Epithelial cell of esophagus (primary cell): Measurements from ENCODE around the gene HDAC7.
A peak's percentile ranks its signal among the peaks of the same experiment; 100 is the strongest.

Experiments
- DNase-seq: peaks from one replicate; pipeline ENCODE4 v3.0.0; 2010; ENCODE audit warnings: low read depth
- H3K4me3 ChIP-seq: 2 replicates; pipeline ENCODE4 v1.5.1; 2011; ENCODE audit warnings: mild to moderate bottlenecking, low read length, control low read depth
- TF ChIP-seq, protein P1 (sequence below): IDR thresholded peaks from 2 replicates; pipeline ENCODE4 v1.5.1; 2011; ENCODE audit warnings: low read depth, mild to moderate bottlenecking, low read length, control low read depth, inconsistent platforms; ENCODE audit not compliant: insufficient read depth; ENCODE audit errors: missing control alignments

The HDAC7 gene

DNA sequence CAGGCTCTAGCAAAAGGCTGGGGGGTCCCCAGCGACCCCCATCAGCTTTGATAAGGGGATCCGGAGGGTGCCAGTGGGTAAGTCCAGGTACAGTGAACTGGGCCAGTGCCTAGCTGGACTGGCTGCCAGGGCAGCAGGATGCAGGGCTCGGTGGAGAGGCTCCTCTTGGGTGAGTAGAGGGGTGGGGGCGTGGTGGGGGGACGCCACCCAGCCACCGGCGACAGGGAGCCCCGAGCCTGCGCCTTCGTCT lies 61.2 kb downstream of the HDAC7 start:
- no peak for DNase-seq
- H3K4me3 ChIP-seq = peak overlapping the region; percentile 55
- TF ChIP-seq, protein P1, sequence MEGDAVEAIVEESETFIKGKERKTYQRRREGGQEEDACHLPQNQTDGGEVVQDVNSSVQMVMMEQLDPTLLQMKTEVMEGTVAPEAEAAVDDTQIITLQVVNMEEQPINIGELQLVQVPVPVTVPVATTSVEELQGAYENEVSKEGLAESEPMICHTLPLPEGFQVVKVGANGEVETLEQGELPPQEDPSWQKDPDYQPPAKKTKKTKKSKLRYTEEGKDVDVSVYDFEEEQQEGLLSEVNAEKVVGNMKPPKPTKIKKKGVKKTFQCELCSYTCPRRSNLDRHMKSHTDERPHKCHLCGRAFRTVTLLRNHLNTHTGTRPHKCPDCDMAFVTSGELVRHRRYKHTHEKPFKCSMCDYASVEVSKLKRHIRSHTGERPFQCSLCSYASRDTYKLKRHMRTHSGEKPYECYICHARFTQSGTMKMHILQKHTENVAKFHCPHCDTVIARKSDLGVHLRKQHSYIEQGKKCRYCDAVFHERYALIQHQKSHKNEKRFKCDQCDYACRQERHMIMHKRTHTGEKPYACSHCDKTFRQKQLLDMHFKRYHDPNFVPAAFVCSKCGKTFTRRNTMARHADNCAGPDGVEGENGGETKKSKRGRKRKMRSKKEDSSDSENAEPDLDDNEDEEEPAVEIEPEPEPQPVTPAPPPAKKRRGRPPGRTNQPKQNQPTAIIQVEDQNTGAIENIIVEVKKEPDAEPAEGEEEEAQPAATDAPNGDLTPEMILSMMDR = no peak

DNA sequence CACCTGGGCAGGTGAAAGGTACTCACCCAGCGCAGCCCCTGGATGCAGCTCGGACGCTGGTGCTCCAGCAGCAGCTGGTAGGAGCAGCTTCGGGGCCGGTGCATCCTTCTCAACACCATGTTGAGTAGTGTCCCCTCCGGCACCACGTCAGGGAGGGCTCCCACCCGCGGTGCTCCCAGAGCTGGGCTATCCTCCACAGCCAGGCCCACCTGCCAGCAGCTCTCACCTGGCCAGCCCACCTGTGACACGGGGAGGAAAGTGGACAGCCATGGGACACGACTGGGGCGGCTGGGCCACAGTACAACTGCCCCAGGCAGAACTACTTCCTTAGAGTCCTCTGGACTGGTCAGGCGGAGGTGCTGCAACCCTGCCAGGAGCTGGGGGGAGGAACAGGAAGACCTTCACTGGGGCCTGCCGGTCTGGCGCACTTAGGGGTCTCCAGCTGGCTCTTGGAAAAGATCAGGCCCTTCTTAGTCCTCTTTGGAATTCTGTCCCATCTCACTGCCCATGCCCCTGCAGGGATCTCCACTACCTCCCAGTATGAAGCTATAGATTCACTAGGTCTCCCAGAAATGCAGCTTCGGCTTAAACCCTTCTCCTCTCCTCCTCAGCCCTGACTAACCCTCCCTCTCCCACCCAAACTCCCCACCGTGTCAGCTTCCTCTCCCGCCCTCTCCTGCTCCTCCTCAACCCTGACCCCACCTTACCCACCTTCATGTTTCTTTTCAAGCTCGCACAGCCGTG lies 61.7 kb downstream of the HDAC7 start:
- TF ChIP-seq, protein P1 = no peak
- no peak for DNase-seq

GRCh38 chr12:47757364-47757839 lies 62.3 kb downstream of the HDAC7 start:
- no peak overlapping the region for H3K4me3 ChIP-seq
- TF ChIP-seq, protein P1 = no peak
- no peak for DNase-seq

More for the DNA sequence above, 61.7 kb downstream of the HDAC7 start:
- H3K4me3 ChIP-seq = no peak overlapping the region

DNA sequence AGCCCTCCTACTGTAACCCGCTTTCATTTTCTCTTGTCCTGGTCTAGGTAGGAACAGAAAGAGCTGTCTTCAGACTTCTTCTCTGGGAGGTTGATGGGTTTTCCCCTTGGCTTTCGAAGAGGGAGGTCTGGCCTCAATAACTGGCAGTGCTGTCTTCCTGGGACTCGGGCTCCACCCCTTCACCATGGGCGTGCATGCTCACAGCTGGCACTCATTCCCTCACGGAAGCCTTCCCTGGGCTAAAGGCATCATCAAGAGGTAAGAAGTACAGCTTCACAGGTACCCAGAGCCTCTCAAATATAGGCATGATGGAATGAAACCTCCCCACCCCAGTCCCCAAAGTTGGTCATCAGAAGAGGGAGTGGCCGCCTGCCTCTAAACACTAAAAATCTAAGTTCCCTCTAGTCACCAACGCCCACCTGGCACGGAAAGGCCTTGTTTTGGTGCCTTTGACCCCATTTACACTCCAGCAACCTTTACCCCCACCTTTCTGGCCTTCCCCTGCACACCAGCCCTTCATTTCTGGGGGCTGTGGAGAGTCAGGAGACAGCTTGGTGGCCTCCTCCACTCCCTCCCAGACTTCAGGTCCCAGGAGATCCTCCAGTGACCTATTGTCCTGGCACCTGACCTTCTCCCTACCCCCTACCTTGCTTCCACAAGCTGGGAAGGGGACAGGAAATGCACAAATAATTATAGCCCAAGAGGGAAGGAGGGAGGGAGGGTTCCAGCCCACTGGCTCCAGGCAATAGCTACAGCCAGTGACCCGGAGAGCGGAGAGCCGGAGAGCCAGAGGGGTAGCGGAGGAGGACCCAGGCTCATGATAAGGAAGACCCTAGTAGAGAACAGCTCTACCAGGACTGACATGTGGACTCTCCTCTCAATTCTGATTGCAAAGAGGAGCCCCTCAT lies 63.8 kb downstream of the HDAC7 start:
- TF ChIP-seq, protein P1 = no peak
- H3K4me3 ChIP-seq = no peak overlapping the region
- no peak for DNase-seq

DNA sequence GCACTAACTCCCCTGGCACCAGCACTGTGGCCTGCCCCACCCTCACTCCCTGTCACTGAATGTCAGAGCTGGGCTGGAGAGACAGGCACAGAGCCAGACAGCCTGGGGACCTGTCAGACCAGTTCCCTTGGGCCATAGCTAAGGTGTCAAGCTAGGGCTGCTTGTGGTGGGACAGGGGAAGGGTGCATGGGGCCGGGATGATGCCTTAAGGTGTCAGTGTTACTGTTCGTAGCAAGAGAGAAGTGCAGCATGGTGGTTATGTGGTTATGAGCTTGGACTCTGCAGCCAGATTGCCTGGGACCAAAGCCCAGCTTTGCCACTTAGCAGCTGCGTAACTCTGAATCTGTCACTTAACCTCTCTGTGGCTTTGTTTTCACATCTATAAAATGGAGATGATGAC lies 64.8 kb downstream of the HDAC7 start:
- no peak overlapping the region for H3K4me3 ChIP-seq
- DNase-seq = no peak
- TF ChIP-seq, protein P1 = no peak

DNA sequence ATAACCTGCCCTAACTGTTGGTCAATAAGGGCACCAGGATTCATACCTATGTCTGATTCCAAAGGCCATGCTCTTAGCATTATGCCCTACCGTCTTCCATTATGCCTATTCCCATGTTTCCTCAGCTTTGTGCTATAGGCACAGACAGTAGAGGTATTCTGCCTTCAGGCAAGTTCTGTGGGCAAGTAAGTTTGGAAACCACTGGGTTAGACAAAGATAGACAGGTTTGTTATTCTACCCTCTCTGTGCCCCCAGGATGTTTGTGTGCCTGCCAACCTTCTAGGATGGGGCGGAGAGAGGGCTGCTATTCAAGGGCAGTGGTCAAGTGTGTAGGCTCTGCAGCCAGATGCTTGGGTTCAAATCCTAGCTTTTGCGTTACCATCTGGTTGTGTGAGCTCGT lies 65.6 kb downstream of the HDAC7 start:
- peak; percentile 61 for DNase-seq
- TF ChIP-seq, protein P1 = no peak

More for the DNA sequence above, 65.6 kb downstream of the HDAC7 start:
- H3K4me3 ChIP-seq = no peak overlapping the region
